Measurements from ENCODE around the gene LRRC8E. TPM values are rescaled to one million over a fixed set of nuclear protein-coding genes. Genes with fewer than 3 reads are reported as not detected.

Gene LRRC8E
- polyA plus RNA-seq, 1 donor (not counting 4 experiments of a cell fraction or from before 2014, with no cell fraction given), result 13.5 TPM

GRCh38 chr19:7856679-7857663 lies 31.3 kb upstream of the LRRC8E start:
- no peak for TF ChIP-seq CTCF (optimal IDR thresholded peaks at IDR 0.05 in 1 of 3, IDR thresholded peaks at IDR 0.05 in 1 of 3, conservative IDR thresholded peaks at IDR 0.05 in 1 of 3; ENCODE audit: extremely low read depth in 1 of 3, insufficient read depth in 2 of 3, low read length in 3 of 3)
- TF ChIP-seq EZH2 (IDR thresholded peaks at IDR 0.05; ENCODE audit: low read length), result no peak
- dilution Hi-C loops (cut with MboI; ENCODE audit: extremely low pct_ligation_motif_present, low sequenced_read_pairs), result no loop called here
- no peaks in the 10 kb centered on the region for H3K27me3 ChIP-seq (ENCODE audit: control insufficient read depth, extremely low read depth, insufficient read depth, low read length)

GRCh38 chr19:7857727-7858108 lies 30.6 kb upstream of the LRRC8E start:
- Histone ChIP-seq H3K9me1 (ENCODE audit: control insufficient read depth, extremely low read depth, insufficient read depth, low read length) (no peaks in the 10 kb centered on the region), H3K79me2 (ENCODE audit: control insufficient read depth, insufficient read depth, low read length) (no peaks in the 10 kb centered on the region), H3K27ac (ENCODE audit: control insufficient read depth, insufficient read depth, low read length) (no peak overlapping the region), H2AFZ (ENCODE audit: control insufficient read depth, low read length) (no peak overlapping the region), H3K9me3 (ENCODE audit: control insufficient read depth, low read depth, low read length) (no peaks in the 10 kb centered on the region), H4K20me1 (ENCODE audit: control insufficient read depth, extremely low read depth, insufficient read depth, low read length) (no peaks in the 10 kb centered on the region), H3K36me3 (ENCODE audit: control insufficient read depth in 2 of 2, extremely low read depth in 1 of 2, insufficient read depth in 2 of 2, low read length in 2 of 2) (peaks cover 0 to 10% of the 10 kb centered on the region in 2 experiments), H3K4me3 (ENCODE audit: control insufficient read depth in 2 of 3, extremely low read depth in 1 of 3, insufficient read depth in 2 of 3, low read depth in 1 of 3, low read length in 3 of 3) (no peak overlapping the region), H3K4me1 (ENCODE audit: control insufficient read depth, extremely low read depth, insufficient read depth, low read length) (no peaks in the 10 kb centered on the region), H3K9ac (ENCODE audit: control insufficient read depth, extremely low read depth, insufficient read depth, low read length) (no peak overlapping the region), H3K4me2 (ENCODE audit: control insufficient read depth, extremely low read depth, insufficient read depth, low read depth, low read length) (no peak overlapping the region), H3K27me3 (ENCODE audit: control insufficient read depth, extremely low read depth, insufficient read depth, low read length) (no peaks in the 10 kb centered on the region)
- FAIRE-seq (no peak), DNase-seq (ENCODE audit: low read depth, low spot score) (no peak)
- dilution Hi-C loops (cut with MboI; ENCODE audit: extremely low pct_ligation_motif_present, low sequenced_read_pairs), result no loop called here
- TF ChIP-seq EZH2 (IDR thresholded peaks at IDR 0.05; ENCODE audit: low read length) (no peak), CTCF (optimal IDR thresholded peaks at IDR 0.05 in 1 of 3, IDR thresholded peaks at IDR 0.05 in 1 of 3, conservative IDR thresholded peaks at IDR 0.05 in 1 of 3; ENCODE audit: extremely low read depth in 1 of 3, insufficient read depth in 2 of 3, low read length in 3 of 3) (no peak)

More at GRCh38 chr19:7856679-7857663, 31.3 kb upstream of the LRRC8E start:
- Histone ChIP-seq H3K27ac (ENCODE audit: control insufficient read depth, insufficient read depth, low read length) (no peak overlapping the region), H3K4me3 (ENCODE audit: control insufficient read depth in 2 of 3, extremely low read depth in 1 of 3, insufficient read depth in 2 of 3, low read depth in 1 of 3, low read length in 3 of 3) (no peak overlapping the region), H3K4me2 (ENCODE audit: control insufficient read depth, extremely low read depth, insufficient read depth, low read depth, low read length) (no peak overlapping the region), H3K4me1 (ENCODE audit: control insufficient read depth, extremely low read depth, insufficient read depth, low read length) (no peaks in the 10 kb centered on the region), H3K36me3 (ENCODE audit: control insufficient read depth in 2 of 2, extremely low read depth in 1 of 2, insufficient read depth in 2 of 2, low read length in 2 of 2) (peaks cover 0 to 10% of the 10 kb centered on the region in 2 experiments), H3K9me3 (ENCODE audit: control insufficient read depth, low read depth, low read length) (no peaks in the 10 kb centered on the region), H3K9me1 (ENCODE audit: control insufficient read depth, extremely low read depth, insufficient read depth, low read length) (no peaks in the 10 kb centered on the region), H3K9ac (ENCODE audit: control insufficient read depth, extremely low read depth, insufficient read depth, low read length) (no peak overlapping the region), H3K79me2 (ENCODE audit: control insufficient read depth, insufficient read depth, low read length) (no peaks in the 10 kb centered on the region), H2AFZ (ENCODE audit: control insufficient read depth, low read length) (no peak overlapping the region), H4K20me1 (ENCODE audit: control insufficient read depth, extremely low read depth, insufficient read depth, low read length) (no peaks in the 10 kb centered on the region)
- FAIRE-seq (no peak), DNase-seq (ENCODE audit: low read depth, low spot score) (no peak)

All from keratinocyte (primary cell).